ENCODE data around the gene SFT2D1. TPM values are rescaled to one million over a fixed set of nuclear protein-coding genes. Genes with fewer than 3 reads are reported as not detected.

The SFT2D1 gene
- total RNA-seq, 1 donor, result 25.7 TPM

DNA sequence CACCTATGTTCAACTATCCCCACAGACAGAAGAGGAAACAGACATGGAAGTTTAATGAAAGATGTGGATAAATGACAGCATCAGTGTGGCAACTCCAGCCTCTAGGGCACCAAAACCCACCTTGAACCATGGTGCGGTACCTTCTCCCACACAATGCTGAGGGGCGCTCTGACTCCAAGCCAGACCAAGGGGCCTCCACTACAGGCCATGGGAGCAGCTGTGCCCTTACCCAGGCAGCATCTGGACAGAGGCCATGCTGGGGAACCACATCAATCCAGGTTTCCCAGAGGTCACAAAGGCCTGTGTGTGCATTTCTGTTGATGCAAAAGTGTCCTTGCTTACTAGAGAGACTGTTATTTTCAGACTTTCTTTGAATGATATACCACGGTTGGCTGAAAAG lies 38.2 kb downstream of the SFT2D1 start:
- no peaks in the 10 kb centered on the region for H4K20me1 ChIP-seq (ENCODE audit: insufficient read depth, low read length)
- no peak overlapping the region for H2AFZ ChIP-seq (ENCODE audit: low read length)

DNA sequence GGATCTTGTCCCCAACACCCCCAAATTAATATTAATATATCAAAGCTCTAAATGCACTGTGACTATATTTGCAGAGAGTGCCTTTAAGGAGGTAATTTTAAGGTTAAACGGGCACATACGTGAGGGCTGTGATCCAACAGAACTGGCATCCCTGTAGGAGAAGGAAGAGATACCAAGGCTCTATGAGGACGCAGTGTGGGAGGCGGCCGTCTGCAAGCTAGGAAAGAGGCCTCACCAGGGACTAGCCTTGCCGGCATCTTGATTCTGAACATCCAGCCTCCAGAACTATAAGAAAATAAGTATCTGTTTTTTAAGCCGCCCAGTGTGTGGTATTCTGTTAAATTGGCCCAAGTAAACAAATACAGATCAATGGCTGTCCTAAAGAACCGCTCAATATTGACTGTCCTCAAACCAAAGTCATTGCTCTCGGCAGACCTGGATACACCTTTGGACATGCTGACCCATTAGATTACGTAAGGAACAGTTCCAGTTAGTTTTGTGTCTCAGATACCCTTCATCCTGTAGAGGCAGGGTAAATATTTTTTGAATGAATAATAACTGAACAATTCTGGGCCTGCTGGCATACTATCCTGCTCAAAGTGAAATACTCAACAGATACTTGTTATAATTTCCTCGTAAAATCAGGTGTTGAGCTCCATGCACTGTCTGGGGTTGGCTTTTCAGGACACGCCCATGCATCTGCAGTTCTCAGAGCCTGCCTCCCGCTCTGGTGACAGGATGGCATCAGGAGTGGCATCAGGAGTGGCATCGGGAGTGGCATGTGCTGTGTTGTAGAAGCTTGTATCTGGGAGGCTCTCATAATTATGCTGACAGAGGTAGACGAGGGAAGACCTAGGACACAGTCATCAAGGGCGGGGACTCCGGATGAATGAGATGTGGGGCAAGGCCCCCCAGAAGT lies 40.5 kb downstream of the SFT2D1 start:
- Histone ChIP-seq H3K36me3 (ENCODE audit: insufficient read depth, low read length) (no peaks in the 10 kb centered on the region), H2AFZ (ENCODE audit: low read length) (no peak overlapping the region)

More for the DNA sequence above, 38.2 kb downstream of the SFT2D1 start:
- Histone ChIP-seq H3K4me3 (ENCODE audit: insufficient read depth, low read length) (no peak overlapping the region), H3K27me3 (ENCODE audit: insufficient read depth, low read length) (peaks cover 41% of the 10 kb centered on the region), H3K79me2 (ENCODE audit: insufficient read depth, low read length) (no peaks in the 10 kb centered on the region), H3K27ac (ENCODE audit: low read depth, low read length) (no peak overlapping the region), H3K4me2 (ENCODE audit: insufficient read depth, low read length) (no peak overlapping the region), H3K9me3 (ENCODE audit: low read depth, low read length) (no peaks in the 10 kb centered on the region), H3K4me1 (ENCODE audit: insufficient read depth, low read length) (no peaks in the 10 kb centered on the region), H3K36me3 (ENCODE audit: insufficient read depth, low read length) (no peaks in the 10 kb centered on the region)
- TF ChIP-seq, protein P1, sequence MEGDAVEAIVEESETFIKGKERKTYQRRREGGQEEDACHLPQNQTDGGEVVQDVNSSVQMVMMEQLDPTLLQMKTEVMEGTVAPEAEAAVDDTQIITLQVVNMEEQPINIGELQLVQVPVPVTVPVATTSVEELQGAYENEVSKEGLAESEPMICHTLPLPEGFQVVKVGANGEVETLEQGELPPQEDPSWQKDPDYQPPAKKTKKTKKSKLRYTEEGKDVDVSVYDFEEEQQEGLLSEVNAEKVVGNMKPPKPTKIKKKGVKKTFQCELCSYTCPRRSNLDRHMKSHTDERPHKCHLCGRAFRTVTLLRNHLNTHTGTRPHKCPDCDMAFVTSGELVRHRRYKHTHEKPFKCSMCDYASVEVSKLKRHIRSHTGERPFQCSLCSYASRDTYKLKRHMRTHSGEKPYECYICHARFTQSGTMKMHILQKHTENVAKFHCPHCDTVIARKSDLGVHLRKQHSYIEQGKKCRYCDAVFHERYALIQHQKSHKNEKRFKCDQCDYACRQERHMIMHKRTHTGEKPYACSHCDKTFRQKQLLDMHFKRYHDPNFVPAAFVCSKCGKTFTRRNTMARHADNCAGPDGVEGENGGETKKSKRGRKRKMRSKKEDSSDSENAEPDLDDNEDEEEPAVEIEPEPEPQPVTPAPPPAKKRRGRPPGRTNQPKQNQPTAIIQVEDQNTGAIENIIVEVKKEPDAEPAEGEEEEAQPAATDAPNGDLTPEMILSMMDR (IDR thresholded peaks at IDR 0.05; ENCODE audit: extremely low read depth, low read depth, low read length), result no peak
- DNase-seq (ENCODE audit: insufficient read length, low spot score, missing footprints), result no peak

DNA sequence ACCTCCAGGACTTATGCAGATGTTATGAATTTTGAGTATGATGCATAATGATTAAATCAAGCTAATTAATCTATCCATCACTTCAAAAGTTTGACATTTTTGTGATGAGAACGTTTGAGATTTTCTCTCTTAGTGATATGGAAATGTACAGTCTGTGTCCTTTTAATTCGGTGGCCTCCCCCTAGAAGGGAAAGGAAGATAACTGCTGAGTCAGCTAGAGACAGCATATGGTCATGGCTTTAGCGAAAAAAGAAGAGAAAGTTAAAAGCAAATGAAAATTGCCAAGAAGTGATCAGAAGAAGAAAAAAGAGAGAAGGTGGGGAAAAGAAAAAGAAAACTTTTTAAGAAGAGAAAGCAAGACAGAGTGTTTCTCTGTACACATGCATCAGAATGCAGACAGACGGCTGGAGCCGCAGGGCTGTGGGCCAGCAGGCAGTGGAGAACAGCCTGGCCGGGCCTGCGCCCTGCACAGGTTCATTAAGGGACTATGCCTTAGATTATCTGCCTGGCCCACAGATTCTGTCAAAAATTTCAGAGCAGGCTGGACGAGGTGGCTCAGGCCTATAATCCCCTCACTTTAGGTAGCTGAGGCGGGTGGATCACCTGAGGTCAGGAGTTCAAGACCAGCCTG lies 41.9 kb downstream of the SFT2D1 start:
- H4K20me1 ChIP-seq (ENCODE audit: insufficient read depth, low read length), result no peaks in the 10 kb centered on the region
- H3K27ac ChIP-seq (ENCODE audit: low read depth, low read length), result no peak overlapping the region
- H3K79me2 ChIP-seq (ENCODE audit: insufficient read depth, low read length), result no peaks in the 10 kb centered on the region
- H3K9me3 ChIP-seq (ENCODE audit: low read depth, low read length), result no peaks in the 10 kb centered on the region
- no peak overlapping the region for H2AFZ ChIP-seq (ENCODE audit: low read length)
- no peaks in the 10 kb centered on the region for H3K4me1 ChIP-seq (ENCODE audit: insufficient read depth, low read length)
- H3K4me3 ChIP-seq (ENCODE audit: insufficient read depth, low read length), result no peak overlapping the region
- DNase-seq (ENCODE audit: insufficient read length, low spot score, missing footprints), result no peak
- TF ChIP-seq, protein P1 (IDR thresholded peaks at IDR 0.05; ENCODE audit: extremely low read depth, low read depth, low read length), result no peak
- peaks cover 12% of the 10 kb centered on the region for H3K27me3 ChIP-seq (ENCODE audit: insufficient read depth, low read length)
- H3K36me3 ChIP-seq (ENCODE audit: insufficient read depth, low read length), result no peaks in the 10 kb centered on the region
- no peak overlapping the region for H3K4me2 ChIP-seq (ENCODE audit: insufficient read depth, low read length)

More for the DNA sequence above, 40.5 kb downstream of the SFT2D1 start:
- Histone ChIP-seq H3K27ac (ENCODE audit: low read depth, low read length) (no peak overlapping the region), H3K9me3 (ENCODE audit: low read depth, low read length) (no peaks in the 10 kb centered on the region), H4K20me1 (ENCODE audit: insufficient read depth, low read length) (no peaks in the 10 kb centered on the region), H3K79me2 (ENCODE audit: insufficient read depth, low read length) (no peaks in the 10 kb centered on the region), H3K27me3 (ENCODE audit: insufficient read depth, low read length) (peaks cover 26% of the 10 kb centered on the region), H3K4me3 (ENCODE audit: insufficient read depth, low read length) (no peak overlapping the region), H3K4me2 (ENCODE audit: insufficient read depth, low read length) (no peak overlapping the region), H3K4me1 (ENCODE audit: insufficient read depth, low read length) (no peaks in the 10 kb centered on the region)
- DNase-seq (ENCODE audit: insufficient read length, low spot score, missing footprints), result no peak
- TF ChIP-seq, protein P1 (IDR thresholded peaks at IDR 0.05; ENCODE audit: extremely low read depth, low read depth, low read length), result no peak

DNA sequence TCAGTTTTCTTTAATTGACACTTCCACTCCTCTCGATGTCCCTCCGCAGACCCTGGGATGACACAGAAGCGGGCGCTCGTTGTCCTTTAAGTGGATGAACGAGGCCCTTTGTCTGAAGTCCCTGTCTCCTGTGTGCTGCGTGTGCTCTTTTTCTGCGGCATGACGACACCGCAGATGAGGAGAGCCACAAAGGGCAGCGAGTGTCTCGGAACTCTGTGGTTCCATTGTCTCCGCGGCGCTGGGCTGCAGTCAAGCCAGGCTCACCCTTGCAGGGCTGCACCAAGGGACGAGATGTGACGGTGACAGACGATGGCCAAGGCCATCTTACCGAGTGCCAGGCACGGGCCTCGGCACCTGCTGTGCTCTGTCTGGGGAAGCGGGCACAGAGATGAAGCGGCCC lies 44.7 kb downstream of the SFT2D1 start:
- DNase-seq (ENCODE audit: insufficient read length, low spot score, missing footprints), result no peak
- Histone ChIP-seq H3K9me3 (ENCODE audit: low read depth, low read length) (no peaks in the 10 kb centered on the region), H3K79me2 (ENCODE audit: insufficient read depth, low read length) (no peaks in the 10 kb centered on the region), H3K4me3 (ENCODE audit: insufficient read depth, low read length) (no peak overlapping the region), H4K20me1 (ENCODE audit: insufficient read depth, low read length) (no peaks in the 10 kb centered on the region), H3K4me1 (ENCODE audit: insufficient read depth, low read length) (no peaks in the 10 kb centered on the region), H2AFZ (ENCODE audit: low read length) (no peak overlapping the region), H3K27ac (ENCODE audit: low read depth, low read length) (no peak overlapping the region), H3K36me3 (ENCODE audit: insufficient read depth, low read length) (no peaks in the 10 kb centered on the region), H3K4me2 (ENCODE audit: insufficient read depth, low read length) (no peak overlapping the region), H3K27me3 (ENCODE audit: insufficient read depth, low read length) (peaks cover 2% of the 10 kb centered on the region)
- TF ChIP-seq, protein P1 (IDR thresholded peaks at IDR 0.05; ENCODE audit: extremely low read depth, low read depth, low read length), result no peak
